ENCODE results near the gene CCT7.

- TF ChIP-seq CTCF (IDR thresholded peaks at IDR 0.05; ENCODE audit: poor library complexity, severe bottlenecking) (no peak), EZH2 (IDR thresholded peaks at IDR 0.05; ENCODE audit: borderline replicate concordance, insufficient read depth, low read length, poor library complexity, severe bottlenecking) (no peak)
Observed at GRCh38 chr2:73185965-73186364, 48.1 kb upstream of the CCT7 start.

All from neural cell (in vitro differentiated cells).